ENCODE data around the gene ACP4.
A peak's percentile ranks its signal among the peaks of the same experiment; 100 is the strongest.
"Not testable (repeated sequence)": the region's sequence is repeated elsewhere in the genome, so short reads cannot be mapped to it uniquely, and the experiment has no call there.

The ACP4 gene

GRCh38 chr19:50770888-50771287, 19.3 kb upstream of the ACP4 start:
- Histone ChIP-seq H3K4me2 (ENCODE audit: low read depth, low read length) (no peak overlapping the region), H2AFZ (ENCODE audit: low read length) (no peak overlapping the region), H3K27me3 (replicated peaks; ENCODE audit: insufficient read depth, low read length) (peaks cover 75% of the 10 kb centered on the region), H4K20me1 (ENCODE audit: insufficient read depth, low read length) (no peaks in the 10 kb centered on the region), H3K9me2 (replicated peaks; ENCODE audit: insufficient read depth, low read length) (no peaks in the 10 kb centered on the region), H3K9ac (ENCODE audit: low read length) (no peak overlapping the region), H3K27ac (ENCODE audit: low read length) (no peak overlapping the region), H3K79me2 (ENCODE audit: low read length) (no peaks in the 10 kb centered on the region), H3F3A (ENCODE audit: insufficient read depth, low read length) (no peaks in the 10 kb centered on the region), H3K36me3 (replicated peaks; ENCODE audit: insufficient read depth, low read length) (no peaks in the 10 kb centered on the region), H3K9me3 (replicated peaks; ENCODE audit: insufficient read depth, low read length) (no peaks in the 10 kb centered on the region), H3K4me1 (ENCODE audit: low read length) (no peaks in the 10 kb centered on the region), H3K4me3 (ENCODE audit: low read length) (no peak overlapping the region)
- TF ChIP-seq EZH2phosphoT487 (IDR thresholded peaks at IDR 0.05; ENCODE audit: low read length) (no peak), EZH2 (optimal IDR thresholded peaks at IDR 0.05; ENCODE audit: low read depth, low read length) (no peak), CTCF (IDR thresholded peaks at IDR 0.05; ENCODE audit: low read length) (no peak)
- no peak for DNase-seq

- H3K9ac ChIP-seq (ENCODE audit: low read length) = no peak overlapping the region
- no peaks in the 10 kb centered on the region for H4K20me1 ChIP-seq (ENCODE audit: insufficient read depth, low read length)
- H3K36me3 ChIP-seq (replicated peaks; ENCODE audit: insufficient read depth, low read length) = no peaks in the 10 kb centered on the region
- no peaks in the 10 kb centered on the region for H3K4me1 ChIP-seq (ENCODE audit: low read length)
- H3K27me3 ChIP-seq (replicated peaks; ENCODE audit: insufficient read depth, low read length) = peaks cover 73% of the 10 kb centered on the region
- no peak overlapping the region for H2AFZ ChIP-seq (ENCODE audit: low read length)
- no peaks in the 10 kb centered on the region for H3K9me2 ChIP-seq (replicated peaks; ENCODE audit: insufficient read depth, low read length)
- no peak overlapping the region for H3K27ac ChIP-seq (ENCODE audit: low read length)
- H3K9me3 ChIP-seq (replicated peaks; ENCODE audit: insufficient read depth, low read length) = no peaks in the 10 kb centered on the region
- H3F3A ChIP-seq (ENCODE audit: insufficient read depth, low read length) = no peaks in the 10 kb centered on the region
- TF ChIP-seq CTCF (IDR thresholded peaks at IDR 0.05; ENCODE audit: low read length) (no peak), EZH2 (optimal IDR thresholded peaks at IDR 0.05; ENCODE audit: low read depth, low read length) (no peak), EZH2phosphoT487 (IDR thresholded peaks at IDR 0.05; ENCODE audit: low read length) (no peak)
- H3K4me2 ChIP-seq (ENCODE audit: low read depth, low read length) = no peak overlapping the region
- no peaks in the 10 kb centered on the region for H3K79me2 ChIP-seq (ENCODE audit: low read length)
- DNase-seq = peak; percentile 29
- no peak overlapping the region for H3K4me3 ChIP-seq (ENCODE audit: low read length)
Observed at GRCh38 chr19:50772476-50772875, 17.7 kb upstream of the ACP4 start.

- not testable (repeated sequence) for H3K4me1 ChIP-seq (ENCODE audit: low read length); H2AFZ ChIP-seq (ENCODE audit: low read length); H3K36me3 ChIP-seq (replicated peaks; ENCODE audit: insufficient read depth, low read length); H3K27ac ChIP-seq (ENCODE audit: low read length); H3F3A ChIP-seq (ENCODE audit: insufficient read depth, low read length); H3K9ac ChIP-seq (ENCODE audit: low read length); H3K79me2 ChIP-seq (ENCODE audit: low read length); H4K20me1 ChIP-seq (ENCODE audit: insufficient read depth, low read length); H3K4me2 ChIP-seq (ENCODE audit: low read depth, low read length); H3K4me3 ChIP-seq (ENCODE audit: low read length); H3K9me2 ChIP-seq (replicated peaks; ENCODE audit: insufficient read depth, low read length); DNase-seq; H3K9me3 ChIP-seq (replicated peaks; ENCODE audit: insufficient read depth, low read length)
- peaks cover 74% of the 10 kb centered on the region for H3K27me3 ChIP-seq (replicated peaks; ENCODE audit: insufficient read depth, low read length)
Observed at GRCh38 chr19:50772912-50773311, 17.3 kb upstream of the ACP4 start.

GRCh38 chr19:50773454-50773853, 16.8 kb upstream of the ACP4 start:
- H3K27me3 ChIP-seq (replicated peaks; ENCODE audit: insufficient read depth, low read length) = peaks cover 74% of the 10 kb centered on the region
- H3K9ac ChIP-seq (ENCODE audit: low read length); DNase-seq; H3K9me3 ChIP-seq (replicated peaks; ENCODE audit: insufficient read depth, low read length); H3K36me3 ChIP-seq (replicated peaks; ENCODE audit: insufficient read depth, low read length); H4K20me1 ChIP-seq (ENCODE audit: insufficient read depth, low read length); H2AFZ ChIP-seq (ENCODE audit: low read length); H3K4me1 ChIP-seq (ENCODE audit: low read length); H3K79me2 ChIP-seq (ENCODE audit: low read length); H3K27ac ChIP-seq (ENCODE audit: low read length); H3K9me2 ChIP-seq (replicated peaks; ENCODE audit: insufficient read depth, low read length); H3F3A ChIP-seq (ENCODE audit: insufficient read depth, low read length); H3K4me3 ChIP-seq (ENCODE audit: low read length); H3K4me2 ChIP-seq (ENCODE audit: low read depth, low read length): not testable (repeated sequence)

Data from MM.1S (cell line).